HEK293 (cell line): Measurements from ENCODE around the gene OR4D6.

Experiments used
- CTCF ChIA-PET: fragments of 350-600 bp; formaldehyde crosslinking; extraction: SDS; loops from one replicate; lab custom pipeline; 2021; ENCODE audit warnings: antibody characterized with exemption; lab: Yijun Ruan, JAX
- POLR2A ChIA-PET: fragments of 300-600 bp; formaldehyde crosslinking; extraction: SDS; loops from one replicate; lab custom pipeline; 2020; ENCODE audit warnings: antibody characterized with exemption, inconsistent platforms; lab: Yijun Ruan, JAX
- H3K27ac ChIP-seq: fragments of 200-500 bp; sonication (Bioruptor generic); 2 replicates; pipeline ENCODE4 v1.5.1; 2014; ENCODE audit warnings: low read depth, low read length, control low read depth, inconsistent platforms; ENCODE audit errors: extremely low read depth
- H3K36me3 ChIP-seq, 2 experiments: fragments of 200-500 bp in 1 of 2; sonication (Bioruptor generic) in 1 of 2; 1 replicate in 1 of 2; 2 replicates in 1 of 2; pipeline ENCODE4 v1.5.1; 2014 to 2017; ENCODE audit warnings: inconsistent platforms in 2 of 2, low read length in 2 of 2; ENCODE audit not compliant: control insufficient read depth in 2 of 2, insufficient read depth in 1 of 2
- H3K4me1 ChIP-seq: fragments of 200-500 bp; sonication (Bioruptor generic); 2 replicates; pipeline ENCODE4 v1.5.1; 2014; ENCODE audit warnings: mild to moderate bottlenecking, low read length, inconsistent platforms; ENCODE audit not compliant: control insufficient read depth, insufficient read depth
- H3K4me3 ChIP-seq: 2 replicates; pipeline ENCODE4 v1.5.1; 2011; ENCODE audit warnings: low read depth, mild to moderate bottlenecking, control low read depth, low read length, moderate library complexity
- H3K9me3 ChIP-seq: fragments of 200-500 bp; sonication (Bioruptor generic); 2 replicates; pipeline ENCODE4 v1.5.1; 2014; ENCODE audit warnings: low read depth, low read length, inconsistent platforms; ENCODE audit not compliant: control insufficient read depth, insufficient read depth
- HIC1 ChIP-seq: fragments of 450-650 bp; formaldehyde crosslinking; IDR thresholded peaks from 2 replicates; pipeline ENCODE4 v1.5.1; 2016; ENCODE audit warnings: missing biosample characterization, missing genetic modification characterization
- IKZF3 ChIP-seq: fragments of 450-650 bp; IDR thresholded peaks from 2 replicates; pipeline ENCODE4 v1.5.0; 2018; ENCODE audit warnings: missing biosample characterization, mild to moderate bottlenecking, missing genetic modification characterization, moderate library complexity
- PRDM2 ChIP-seq: fragments of 450-650 bp; formaldehyde crosslinking; IDR thresholded peaks from 2 replicates; pipeline ENCODE4 v1.5.1; 2016; ENCODE audit warnings: missing biosample characterization, missing genetic modification characterization, borderline replicate concordance
- YY2 ChIP-seq: fragments of 450-650 bp; formaldehyde crosslinking; IDR thresholded peaks from 2 replicates; pipeline ENCODE4 v1.5.1; 2016; ENCODE audit warnings: missing biosample characterization, missing genetic modification characterization
- ZBTB26 ChIP-seq: fragments of 450-650 bp; formaldehyde crosslinking; optimal IDR thresholded peaks from 2 replicates; pipeline ENCODE3; 2016; ENCODE audit warnings: missing biosample characterization, mild to moderate bottlenecking, missing genetic modification characterization
- ZEB2 ChIP-seq: fragments of 450-650 bp; formaldehyde crosslinking; IDR thresholded peaks from 2 replicates; pipeline ENCODE4 v1.5.1; 2016; ENCODE audit warnings: missing biosample characterization, missing genetic modification characterization
- ZFHX2 ChIP-seq: fragments of 450-650 bp; formaldehyde crosslinking; conservative IDR thresholded peaks from 2 replicates; pipeline ENCODE4 v1.5.1; 2016; ENCODE audit warnings: missing biosample characterization, missing genetic modification characterization
- ZNF223 ChIP-seq: fragments of 450-650 bp; formaldehyde crosslinking; IDR thresholded peaks from 2 replicates; pipeline ENCODE4 v1.5.1; 2016; ENCODE audit warnings: missing biosample characterization, missing genetic modification characterization
- ZNF324 ChIP-seq: fragments of 450-650 bp; formaldehyde crosslinking; IDR thresholded peaks from 2 replicates; pipeline ENCODE4 v1.5.1; 2016; ENCODE audit warnings: missing biosample characterization, missing genetic modification characterization
- ZNF37A ChIP-seq: fragments of 450-650 bp; IDR thresholded peaks from 2 replicates; pipeline ENCODE4 v1.5.1; 2018; ENCODE audit warnings: missing biosample characterization, missing genetic modification characterization
- ZNF48 ChIP-seq: fragments of 450-650 bp; formaldehyde crosslinking; IDR thresholded peaks from 2 replicates; pipeline ENCODE4 v1.5.1; 2016; ENCODE audit warnings: missing biosample characterization, missing genetic modification characterization
- ZNF510 ChIP-seq: fragments of 450-650 bp; formaldehyde crosslinking; IDR thresholded peaks from 2 replicates; pipeline ENCODE4 v1.5.1; 2018; ENCODE audit warnings: mild to moderate bottlenecking, missing genetic modification characterization, missing biosample characterization; ENCODE audit not compliant: insufficient replicate concordance
- ZNF544 ChIP-seq: fragments of 450-650 bp; formaldehyde crosslinking; IDR thresholded peaks from 2 replicates; pipeline ENCODE4 v1.5.0; 2017; ENCODE audit warnings: missing biosample characterization, missing genetic modification characterization
- ZNF658 ChIP-seq: fragments of 450-650 bp; formaldehyde crosslinking; IDR thresholded peaks from 2 replicates; pipeline ENCODE4; 2016; ENCODE audit warnings: missing biosample characterization, missing genetic modification characterization
- ZSCAN18 ChIP-seq: fragments of 450-650 bp; formaldehyde crosslinking; IDR thresholded peaks from 2 replicates; pipeline ENCODE4 v1.5.1; 2016; ENCODE audit warnings: missing biosample characterization, missing genetic modification characterization
- ZSCAN5A ChIP-seq: fragments of 450-650 bp; formaldehyde crosslinking; IDR thresholded peaks from 2 replicates; pipeline ENCODE4 v1.5.1; 2016; ENCODE audit warnings: missing biosample characterization, missing genetic modification characterization

OR4D6 gene

GRCh38 chr11:59456661-59457060 lies at the start of gene OR4D6:
TSS of gene OR4D6 (plus strand) at chr11:59456961. CDS start at chr11:59456961, 0 bp downstream.
- ChIA-PET POLR2A (no interaction called here), CTCF (no interaction called here)
- Histone ChIP-seq H3K27ac (no peak within 1 kb of the TSS), H3K9me3 (no peaks in the 10 kb centered on the region), H3K4me1 (no peaks in the 10 kb centered on the region), H3K4me3 (no peak within 1 kb of the TSS), H3K36me3 (no peaks in the 10 kb centered on the region)
- TF ChIP-seq ZNF48 (tag by site-specific recombination) (no peak), ZSCAN18 (tag by site-specific recombination) (no peak), ZNF544 (tag by site-specific recombination) (no peak), ZNF223 (tag by site-specific recombination) (no peak), ZBTB26 (tag by site-specific recombination) (no peak), HIC1 (no peak), ZEB2 (tag by site-specific recombination) (no peak), ZNF510 (tag by site-specific recombination) (no peak), ZNF658 (tag by site-specific recombination) (no peak), ZSCAN5A (tag by site-specific recombination) (no peak), PRDM2 (tag by site-specific recombination) (no peak), ZFHX2 (tag by site-specific recombination) (no peak), YY2 (tag by site-specific recombination) (no peak), IKZF3 (tag by site-specific recombination) (no peak), ZNF324 (no peak), ZNF37A (tag by site-specific recombination) (no peak)
